GM19324 (cell line): ENCODE measurements around the gene NPAT.

ENCODE experiments used
- ATAC-seq: cut with Tn5 transposase; IDR thresholded peaks from one replicate; pipeline ENCODE4 v1.9.1; 2021; ENCODE audit warnings: mild to moderate bottlenecking, moderate library complexity; ENCODE audit not compliant: unreplicated experiment, low FRiP score

NPAT gene

DNA sequence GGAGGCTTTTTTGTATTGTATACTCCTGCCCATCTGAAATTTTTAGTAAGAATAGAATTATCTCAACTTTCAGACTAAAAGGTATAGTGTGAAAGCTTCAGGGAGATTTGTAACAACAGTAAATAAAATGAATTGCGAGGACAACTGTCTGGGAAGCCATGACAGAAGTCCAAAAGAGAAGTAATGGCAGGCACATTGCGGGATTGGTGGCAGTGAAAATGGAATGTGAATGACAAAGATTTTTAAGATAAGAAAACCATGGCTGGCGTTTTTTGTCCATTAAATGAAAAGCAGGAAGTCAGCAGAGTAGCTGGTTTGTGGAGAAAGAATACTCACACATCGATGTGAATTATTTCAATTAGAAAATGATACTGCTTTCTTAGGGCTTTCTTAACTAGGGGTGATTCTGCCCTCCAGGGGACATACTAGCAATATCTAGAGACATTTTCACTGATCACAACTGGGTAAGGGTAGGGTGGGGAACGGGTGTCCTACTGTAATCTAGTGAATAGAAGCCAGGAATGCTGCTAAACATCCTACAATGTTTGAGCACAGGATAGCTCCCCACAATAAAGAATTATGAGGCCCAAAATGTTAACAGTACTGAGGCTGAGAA, 1.6 kb downstream of the NPAT start:
- ATAC-seq, result no peak

DNA sequence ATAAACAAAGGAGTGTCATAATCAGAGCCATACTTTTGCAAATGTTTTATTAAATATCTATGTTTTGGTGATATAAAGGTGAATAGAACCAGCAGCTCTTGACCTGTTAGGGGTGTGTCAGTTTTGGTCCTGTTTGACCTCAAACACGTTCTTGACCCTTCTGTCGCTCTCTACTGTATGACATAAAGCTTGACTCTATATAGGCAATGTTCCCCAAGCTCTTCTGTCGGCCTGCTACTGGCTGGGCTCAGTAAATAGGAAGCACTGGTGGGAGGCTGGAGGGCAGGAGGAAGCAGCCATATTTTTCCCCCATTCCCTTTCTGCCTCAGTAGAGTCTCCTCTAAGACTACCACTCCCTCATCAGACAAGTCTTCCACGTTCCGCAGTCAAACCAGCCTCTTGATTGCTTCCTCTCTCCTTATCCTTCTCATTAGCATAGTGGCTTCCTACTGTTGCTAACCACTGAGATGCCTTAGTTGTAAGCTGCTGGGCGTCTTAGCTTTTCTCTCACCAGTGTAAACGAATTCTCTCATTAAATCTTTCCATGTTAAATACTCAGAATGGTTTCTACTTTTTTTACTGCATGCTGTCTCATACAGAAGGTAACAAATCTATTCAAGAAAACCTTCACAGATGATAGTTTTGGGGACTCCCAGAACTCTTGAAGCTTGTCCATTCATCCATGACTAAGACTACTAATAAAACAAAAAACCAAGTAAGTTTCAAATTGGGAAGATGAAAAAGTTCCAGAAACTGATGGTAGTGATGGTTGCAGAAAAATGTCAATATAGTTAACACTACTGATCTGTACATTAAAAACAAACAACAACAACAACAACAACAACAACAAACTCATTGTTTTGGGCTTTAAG, 3.3 kb downstream of the NPAT start:
- ATAC-seq, result no peak

DNA sequence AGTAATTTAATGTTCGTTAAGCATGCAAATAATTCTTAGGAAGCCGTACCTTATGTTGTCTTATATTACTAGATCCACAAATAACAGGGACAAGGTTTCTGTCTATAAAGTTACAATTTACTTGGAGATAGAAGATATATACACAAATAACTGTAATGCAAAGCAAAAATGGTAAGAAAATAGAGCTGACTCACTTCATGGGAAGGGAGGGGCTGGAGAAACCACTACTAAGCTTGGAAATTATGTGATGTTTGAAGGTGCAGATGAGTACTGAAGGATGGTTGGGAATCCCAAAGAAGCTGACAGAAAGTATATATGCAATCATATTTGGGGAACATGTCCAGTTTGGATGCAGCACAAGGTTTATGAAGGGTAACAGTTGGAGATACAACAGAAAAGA, 4.0 kb downstream of the NPAT start:
- ATAC-seq, result no peak

DNA sequence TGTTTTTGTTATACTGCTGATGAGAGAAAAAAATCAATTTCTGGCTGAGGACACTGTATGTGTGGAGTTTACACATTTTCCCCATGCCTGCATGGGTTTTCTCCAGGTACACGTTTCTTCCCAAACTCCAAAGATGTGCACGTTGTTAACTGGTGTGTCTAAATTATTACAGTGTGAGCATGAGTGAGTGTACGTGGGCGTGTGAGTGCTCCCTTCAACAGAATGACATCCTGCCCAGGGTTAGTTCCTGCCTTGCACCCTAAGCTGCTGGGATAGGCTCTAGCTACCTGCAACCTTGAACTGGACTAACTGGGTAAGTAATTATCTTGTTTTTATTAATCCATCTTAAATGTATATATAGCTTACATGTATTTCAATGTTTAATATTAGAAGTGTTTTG, 5.5 kb downstream of the NPAT start:
- ATAC-seq, result no peak

DNA sequence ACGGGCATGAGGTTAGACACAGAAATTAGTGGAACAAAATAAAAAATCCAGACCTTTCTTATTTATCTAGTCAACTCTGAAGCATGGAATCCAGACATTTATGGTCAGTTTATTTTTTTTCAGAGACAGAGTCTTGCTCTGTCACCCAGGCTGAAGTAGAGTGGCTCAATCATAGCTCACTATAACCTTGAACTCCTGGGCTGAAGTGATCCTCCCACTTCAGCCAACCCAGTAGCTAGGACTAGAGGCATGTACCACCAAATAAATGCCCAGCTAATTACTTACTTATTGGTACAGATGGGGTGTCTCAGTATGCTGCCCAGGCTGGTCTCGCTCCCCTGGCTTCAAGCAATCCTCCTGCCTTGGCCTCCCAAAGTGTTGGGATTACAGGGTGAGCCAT, 8.7 kb downstream of the NPAT start:
- no peak for ATAC-seq

DNA sequence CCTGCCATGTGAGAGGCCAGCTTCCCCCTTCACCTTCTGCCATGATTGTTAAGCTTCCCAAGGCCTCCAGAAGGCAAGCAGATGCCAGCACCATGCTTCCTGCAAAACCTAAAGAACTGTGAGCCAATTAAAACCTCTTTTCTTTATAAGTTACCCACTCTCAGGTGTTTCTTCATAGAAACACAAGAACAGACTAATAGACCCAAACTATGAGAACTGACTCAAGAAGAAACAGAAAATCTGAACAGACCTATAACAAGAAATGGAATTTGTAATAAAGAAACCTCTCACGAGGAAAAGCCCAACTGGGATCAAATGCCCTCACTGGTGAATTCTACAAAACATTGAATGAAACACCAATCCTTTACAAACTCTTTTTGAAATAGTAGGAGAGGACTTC, 12.0 kb downstream of the NPAT start:
- ATAC-seq, result no peak

DNA sequence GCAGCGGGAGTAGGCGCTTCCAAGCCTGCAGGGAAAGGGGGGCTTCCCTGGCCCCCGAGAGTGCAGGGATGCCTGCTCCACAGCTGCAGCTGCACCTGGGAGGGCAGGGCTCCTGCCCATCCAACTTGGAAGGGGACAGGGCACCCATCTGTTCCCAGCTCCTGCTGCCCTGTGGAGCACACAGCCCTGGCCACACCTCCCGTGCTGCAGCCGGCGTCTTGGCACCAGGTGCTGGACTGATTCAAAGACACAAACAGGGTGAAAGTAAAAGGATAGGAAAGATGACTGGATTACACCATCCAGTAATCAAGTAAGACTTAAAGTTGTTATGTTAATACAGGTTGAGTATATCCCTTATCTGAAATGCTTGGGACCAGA, 14.8 kb downstream of the NPAT start:
- no peak for ATAC-seq

DNA sequence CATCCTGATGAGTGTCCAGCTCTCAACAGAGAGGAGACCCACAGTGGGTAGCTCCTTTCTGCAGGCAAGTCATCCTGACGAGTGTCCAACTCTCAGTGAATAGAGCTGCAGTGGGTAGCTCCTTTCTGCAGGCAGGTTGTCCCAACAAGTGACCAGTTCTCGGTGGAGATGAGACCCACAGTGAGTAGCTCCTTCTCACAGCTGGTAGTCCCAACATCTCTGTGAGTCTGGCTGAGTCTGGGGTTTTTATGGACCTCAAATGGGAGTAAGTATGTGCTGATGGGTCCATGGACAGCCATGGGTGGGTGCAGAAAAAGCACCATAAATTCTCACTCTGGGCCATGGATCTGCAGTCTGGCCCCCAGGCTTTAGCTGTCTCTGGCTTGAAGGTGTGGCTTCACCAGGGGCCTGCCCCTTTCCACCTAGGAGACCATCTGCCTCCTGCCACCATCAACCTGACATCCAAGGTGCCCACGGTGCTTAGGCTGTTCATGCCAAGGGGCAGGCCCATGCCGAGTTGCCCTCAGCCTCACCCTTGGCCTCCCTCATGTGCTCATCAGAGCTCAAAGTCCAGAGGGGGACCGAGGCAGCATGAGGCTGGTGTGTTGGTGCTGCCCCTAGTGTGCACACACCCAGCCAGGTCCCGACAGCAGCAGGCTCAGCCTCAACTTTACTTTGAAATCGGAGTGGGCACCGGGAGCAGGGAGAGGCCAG, 15.3 kb downstream of the NPAT start:
- ATAC-seq, result no peak

DNA sequence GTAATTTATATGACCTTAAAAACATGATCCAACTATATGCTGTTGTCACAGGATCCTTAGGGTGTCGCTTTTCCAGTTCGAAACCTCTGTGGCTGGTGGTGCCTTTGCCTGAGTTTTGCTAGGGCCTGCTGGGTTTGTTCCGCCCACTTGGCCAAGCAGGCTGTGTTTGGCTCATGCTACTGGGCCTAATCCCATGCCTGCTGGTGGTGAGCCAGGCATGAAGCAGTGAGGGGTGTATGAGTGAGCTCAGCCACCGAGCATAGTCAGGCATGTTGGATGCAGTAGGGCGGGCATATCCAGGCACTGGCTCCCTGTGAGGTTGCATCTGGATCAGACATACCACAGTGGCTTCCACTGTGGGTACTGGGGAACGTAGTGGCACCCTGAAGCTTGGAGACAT, 16.3 kb downstream of the NPAT start:
- no peak for ATAC-seq

DNA sequence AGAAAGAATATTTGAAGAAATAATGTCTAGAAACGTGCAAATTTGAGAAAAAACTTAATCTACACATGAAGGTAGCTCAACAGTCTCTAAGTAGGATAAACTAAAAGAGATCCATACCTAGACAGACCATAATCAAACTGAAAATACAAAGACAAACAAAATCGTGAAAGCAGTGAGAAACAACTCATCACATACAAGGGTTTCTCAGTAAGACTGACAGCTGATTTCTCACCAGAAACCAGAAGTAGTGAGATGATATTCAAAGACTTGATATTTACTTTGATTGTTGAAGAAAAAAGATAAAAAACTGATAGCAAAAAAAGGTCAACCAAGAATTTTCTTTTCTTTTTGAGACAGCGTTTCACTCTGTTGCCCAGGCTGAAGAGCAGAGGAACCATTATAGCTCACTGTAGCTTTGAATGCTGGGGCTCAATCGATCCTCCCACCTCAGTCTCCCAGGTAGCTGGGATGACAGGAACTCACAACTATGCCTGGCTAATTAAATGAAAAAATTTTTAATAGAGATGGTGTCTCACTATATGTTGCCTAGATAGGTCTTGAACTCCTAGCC, 17.4 kb downstream of the NPAT start:
- ATAC-seq, result no peak

DNA sequence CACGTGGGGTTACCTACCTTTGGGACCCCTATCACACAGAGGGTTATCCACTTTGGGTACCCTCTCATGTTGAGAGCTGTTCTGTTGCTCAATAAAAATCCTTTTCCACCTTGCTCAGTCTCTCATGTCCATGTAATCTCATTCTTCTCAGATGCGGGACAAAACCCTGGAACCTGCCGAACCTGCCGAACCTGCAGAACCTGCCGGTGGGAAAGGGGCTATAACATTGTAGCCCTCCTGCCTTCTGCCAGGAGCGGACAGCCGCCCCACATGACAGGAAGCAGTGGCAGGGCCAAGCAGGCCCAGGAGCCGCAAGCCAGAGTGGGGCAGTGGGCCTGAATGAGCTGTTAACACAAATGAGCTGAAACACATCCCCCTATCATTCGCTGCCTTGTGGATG, 18.1 kb downstream of the NPAT start:
- ATAC-seq, result no peak

DNA sequence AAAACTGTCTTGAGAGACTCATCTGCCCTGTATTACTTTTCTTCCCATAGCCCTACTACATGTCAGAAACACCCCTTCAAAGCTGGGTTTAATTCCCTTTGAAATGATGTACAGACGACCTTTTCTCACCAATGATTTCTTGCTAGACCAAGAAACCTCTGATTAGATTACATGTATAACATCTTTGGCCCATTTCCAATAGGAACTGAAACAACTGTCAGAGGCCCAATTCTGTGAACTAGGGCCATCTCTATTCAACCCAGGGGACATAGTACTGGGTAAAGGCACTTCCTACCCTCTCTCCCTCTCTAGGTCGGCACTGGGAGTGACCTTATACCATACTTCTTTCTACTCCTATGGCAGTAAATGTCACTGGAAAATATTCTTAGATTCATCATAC, 19.4 kb downstream of the NPAT start:
- ATAC-seq, result no peak

DNA sequence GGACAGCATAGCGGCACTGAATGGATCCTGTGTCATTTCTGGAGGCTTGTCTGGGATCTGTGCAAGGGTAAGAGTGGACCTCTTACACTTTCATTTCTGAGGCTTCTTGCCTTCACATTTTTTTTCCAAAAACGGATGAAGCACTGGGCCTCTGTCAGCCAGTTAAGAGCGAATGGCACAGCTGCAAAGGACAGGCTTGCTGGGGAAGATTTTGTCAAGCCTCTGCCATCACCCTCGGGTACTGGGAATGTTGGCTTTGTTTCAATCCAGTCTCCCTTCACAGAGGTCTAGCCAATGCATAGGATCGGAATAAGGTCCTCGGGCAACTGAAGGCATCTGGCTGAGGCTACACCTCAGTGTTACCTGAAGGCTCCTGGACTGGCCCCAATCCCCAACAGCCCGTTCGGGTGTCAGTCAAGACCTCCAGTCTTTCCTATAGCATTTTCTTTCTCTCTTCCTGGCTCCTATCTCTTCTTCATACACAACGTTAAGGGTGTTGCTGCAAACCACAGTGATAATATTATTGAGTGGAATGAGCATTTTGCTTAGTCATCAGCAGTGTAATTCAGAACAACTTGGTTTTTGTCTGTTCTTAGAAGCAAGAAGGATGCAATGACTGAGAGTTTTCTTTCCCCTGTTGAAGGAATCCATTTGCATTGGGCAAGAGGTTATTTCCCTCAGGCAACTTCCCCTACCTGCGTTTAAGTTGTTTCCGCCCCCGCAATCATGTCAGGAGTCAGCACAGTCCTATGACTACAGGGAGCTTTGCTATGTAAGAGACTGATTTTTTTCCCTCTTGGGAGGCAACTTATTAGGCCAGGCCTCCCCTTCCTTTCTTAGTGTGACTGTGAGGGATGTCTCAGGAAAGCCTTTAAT, 22.8 kb downstream of the NPAT start:
- peak; percentile 49 for ATAC-seq

DNA sequence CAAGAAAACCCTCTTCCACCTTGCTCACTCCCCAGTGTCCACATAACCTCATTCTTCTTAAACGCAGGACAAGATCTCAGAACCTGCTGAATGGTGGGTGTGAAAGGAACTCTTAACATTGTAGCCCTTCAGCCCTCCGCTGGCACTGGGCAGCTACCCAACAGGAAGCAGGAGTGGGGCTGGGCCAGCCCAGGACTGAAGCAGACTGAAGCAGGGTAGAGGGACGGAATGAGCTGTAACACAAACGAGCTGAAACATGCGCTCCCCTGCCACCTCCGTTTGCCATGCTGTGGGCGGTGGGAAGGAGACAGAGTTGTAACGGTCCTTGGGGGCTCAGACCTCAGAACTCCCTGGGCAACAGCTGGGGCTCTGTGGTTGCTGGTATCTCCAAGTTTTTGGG, 23.6 kb downstream of the NPAT start:
- no peak for ATAC-seq

DNA sequence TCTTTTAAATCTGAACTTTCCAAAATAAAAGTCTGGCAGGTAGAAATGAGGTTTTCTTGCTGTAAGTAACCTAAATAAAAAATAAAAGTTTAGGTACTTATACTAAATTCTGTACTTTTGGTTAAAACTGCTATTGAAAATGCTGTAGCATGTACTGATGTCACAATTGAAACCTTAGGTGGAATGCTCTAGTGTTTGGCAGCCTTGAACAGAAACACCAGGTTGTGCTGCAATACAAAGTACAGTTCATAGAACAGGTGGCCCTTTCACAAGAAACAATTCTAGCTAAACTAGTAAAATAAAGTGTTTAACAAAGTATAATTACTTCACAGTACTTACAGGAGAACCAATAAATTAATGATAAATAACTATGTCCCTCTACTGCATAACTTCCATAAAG, 25.1 kb downstream of the NPAT start:
- ATAC-seq, result no peak

DNA sequence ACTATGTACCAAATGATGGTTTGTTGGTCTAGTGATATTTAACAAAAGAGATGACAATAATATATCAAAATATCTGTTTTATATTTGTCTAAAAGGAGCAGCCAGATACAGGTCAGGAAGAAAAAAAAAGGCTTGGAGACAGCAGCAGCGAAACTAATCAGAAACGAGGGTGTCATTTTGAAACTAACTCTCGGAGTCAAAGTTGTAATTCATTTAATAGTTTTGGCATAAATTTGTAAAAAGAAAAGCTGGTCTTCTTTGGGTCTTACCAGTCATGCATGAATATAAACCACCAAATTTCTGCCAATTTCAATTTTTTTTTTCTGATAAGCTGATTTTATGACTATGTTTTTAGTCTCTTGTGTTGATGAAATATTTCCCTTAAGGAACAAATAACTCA, 25.5 kb downstream of the NPAT start:
- ATAC-seq, result no peak

DNA sequence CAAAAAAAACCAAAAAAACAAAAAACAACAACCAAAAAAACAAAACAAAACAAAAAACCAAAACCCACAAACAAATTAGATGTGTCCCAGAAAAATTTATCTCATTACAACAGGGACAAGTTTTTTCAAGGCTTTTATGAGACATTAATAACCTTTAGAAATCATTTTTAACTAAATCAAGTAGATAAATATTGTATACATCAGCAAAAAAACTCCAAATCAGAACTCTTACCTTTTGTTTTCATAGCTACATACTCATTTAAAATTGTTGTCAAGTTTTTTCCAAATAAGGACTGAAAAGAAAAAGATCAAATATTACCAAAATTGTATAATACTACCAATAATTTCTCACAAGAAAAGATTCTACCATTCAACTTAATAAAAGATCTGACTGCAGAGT, 28.7 kb downstream of the NPAT start:
- no peak for ATAC-seq

DNA sequence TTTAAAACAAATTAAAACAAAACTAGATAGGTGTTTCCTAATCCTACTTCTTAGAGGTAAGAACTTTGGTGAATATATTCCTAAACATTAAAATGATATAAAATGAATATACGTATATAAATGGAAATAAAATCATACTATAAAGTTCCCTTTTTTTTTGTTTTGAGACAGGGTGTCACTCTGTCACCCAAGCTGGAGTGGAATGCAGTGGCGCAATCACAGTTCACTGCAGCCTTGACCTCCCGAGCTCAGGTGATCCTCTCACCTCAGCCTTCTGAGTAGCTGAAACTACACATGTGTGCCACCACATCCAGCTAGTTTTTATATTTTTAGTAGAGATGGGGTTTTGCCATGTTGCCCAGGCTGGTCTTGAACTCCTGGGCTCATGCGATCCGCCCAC, 44.9 kb downstream of the NPAT start:
- no peak for ATAC-seq

DNA sequence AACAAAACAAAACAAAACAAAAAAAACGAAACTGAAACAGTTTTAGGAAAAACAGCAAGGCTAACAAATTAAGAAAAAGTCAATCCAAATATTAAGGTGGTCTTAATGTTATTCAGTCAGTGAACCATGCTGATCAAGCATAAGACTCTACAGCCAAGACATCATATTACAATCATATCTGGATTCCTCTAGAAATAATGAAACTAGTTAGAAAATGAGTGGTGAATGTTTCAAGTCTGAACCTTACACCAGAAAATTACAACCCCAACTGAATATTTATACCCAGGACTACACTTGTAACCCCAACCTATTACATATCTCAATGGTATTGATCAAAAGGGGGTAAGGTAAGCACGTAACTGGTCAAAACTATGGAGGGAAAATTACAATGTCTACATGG, 52.3 kb downstream of the NPAT start:
- no peak for ATAC-seq

DNA sequence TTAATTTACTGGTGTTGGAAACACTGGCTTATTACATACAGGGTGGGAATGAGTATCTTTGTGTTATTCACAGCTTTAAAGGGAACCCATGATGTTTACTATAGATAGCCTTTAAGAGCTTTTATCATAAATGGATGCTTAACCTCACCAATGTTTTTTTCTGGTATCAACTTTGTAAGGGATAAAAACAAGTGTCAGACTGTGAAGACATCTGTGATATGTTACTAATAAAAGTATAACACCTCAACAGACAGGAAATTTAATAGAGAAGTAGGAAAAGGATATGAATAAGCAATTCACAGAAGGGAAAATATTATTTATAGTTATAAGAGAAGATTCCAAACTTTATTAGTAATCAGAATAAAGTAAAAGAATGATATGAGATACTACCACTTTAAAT, 54.8 kb downstream of the NPAT start:
- no peak for ATAC-seq
